HG03139 (cell line): ENCODE data around the gene USP12.
"Not testable (repeated sequence)": the region's sequence is repeated elsewhere in the genome, so short reads cannot be mapped to it uniquely, and the experiment has no call there.

Experiments used
- ATAC-seq: cut with Tn5 transposase; IDR thresholded peaks from one replicate; pipeline ENCODE4 v1.9.1; 2021; ENCODE audit not compliant: unreplicated experiment

Gene USP12

GRCh38 chr13:27151798-27152599 is 19.6 kb downstream of the USP12 start:
- no peak for ATAC-seq

GRCh38 chr13:27149702-27150101 is 21.9 kb downstream of the USP12 start:
- ATAC-seq, result no peak

- no peak for ATAC-seq
Observed at GRCh38 chr13:27148900-27149299, 22.7 kb downstream of the USP12 start.

- peak; percentile 44 for ATAC-seq
Observed at GRCh38 chr13:27147530-27148170, 24.0 kb downstream of the USP12 start.

GRCh38 chr13:27141746-27142145 is 29.9 kb downstream of the USP12 start:
- ATAC-seq, result no peak

- ATAC-seq, result not testable (repeated sequence)
Observed at GRCh38 chr13:27141159-27141558, 30.5 kb downstream of the USP12 start.

- no peak for ATAC-seq
Observed at GRCh38 chr13:27140060-27140459, 31.6 kb downstream of the USP12 start.

- no peak for ATAC-seq
Observed at GRCh38 chr13:27139565-27139964, 32.0 kb downstream of the USP12 start.

GRCh38 chr13:27138457-27139093 is 33.0 kb downstream of the USP12 start:
- no peak for ATAC-seq

GRCh38 chr13:27137759-27138158 is 33.9 kb downstream of the USP12 start:
- no peak for ATAC-seq

- no peak for ATAC-seq
Observed at GRCh38 chr13:27135023-27135422, 36.6 kb downstream of the USP12 start.

GRCh38 chr13:27133889-27134288 is 37.7 kb downstream of the USP12 start:
- no peak for ATAC-seq

GRCh38 chr13:27132538-27132937 is 39.1 kb downstream of the USP12 start:
- ATAC-seq, result peak; percentile 34

GRCh38 chr13:27131906-27132305 is 39.7 kb downstream of the USP12 start:
- no peak for ATAC-seq

GRCh38 chr13:27130979-27131623 is 40.5 kb downstream of the USP12 start:
- peak; percentile 81 for ATAC-seq

GRCh38 chr13:27130223-27130978 is 41.2 kb downstream of the USP12 start:
- no peak for ATAC-seq

GRCh38 chr13:27128825-27129627 is 42.6 kb downstream of the USP12 start:
- ATAC-seq, result no peak

- no peak for ATAC-seq
Observed at GRCh38 chr13:27126859-27127258, 44.8 kb downstream of the USP12 start.

- ATAC-seq, result no peak
Observed at GRCh38 chr13:27125357-27126282, 46.0 kb downstream of the USP12 start.
